Prostate gland (tissue), 2 donors: ENCODE results near the gene GNPTAB.

Source experiments
- CTCF ChIP-seq, 4 experiments: fragments of 200-600 bp in 2 of 4; fragments of 450-650 bp in 2 of 4; sonication (generic) in 2 of 4; IDR thresholded peaks; 1 replicate in 3 of 4; 2 replicates in 1 of 4; pipeline ENCODE4 v1.5.1; 2016 to 2019; ENCODE audit warnings: antibody characterized with exemption in 4 of 4, mild to moderate bottlenecking in 2 of 4, moderate library complexity in 2 of 4
- POLR2A ChIP-seq: fragments of 450-650 bp; IDR thresholded peaks from one replicate; pipeline ENCODE4 v1.6.1; 2016; ENCODE audit warnings: antibody characterized with exemption, mild to moderate bottlenecking
- POLR2AphosphoS5 ChIP-seq: sonication (generic); formaldehyde crosslinking; IDR thresholded peaks from one replicate; pipeline ENCODE4 v1.6.1; 2017; ENCODE audit warnings: antibody characterized with exemption

- no peak for TF ChIP-seq CTCF (IDR thresholded peaks at IDR 0.05)
- no peak for TF ChIP-seq POLR2A
- TF ChIP-seq POLR2AphosphoS5: no peak
Observed at GRCh38 chr12:101795013-101795412, 35.7 kb downstream of the GNPTAB start.
